CD4-positive, alpha-beta T cell treated with Interleukin-1 beta for 1 hour (primary cell): Measurements from ENCODE around the gene UGT1A9.

Experiments
- DNase-seq, 2 donors: peaks; one replicate each; pipeline ENCODE4 v3.0.0-alpha.2; 2020 to 2022

UGT1A9 gene

GRCh38 chr2:233800208-233800607 is 128.5 kb downstream of the UGT1A9 start:
- DNase-seq: no peak

- DNase-seq: no peak
Observed at GRCh38 chr2:233801357-233802131, 129.8 kb downstream of the UGT1A9 start.

GRCh38 chr2:233802132-233802815 is 130.6 kb downstream of the UGT1A9 start:
- DNase-seq: no peak

DNA sequence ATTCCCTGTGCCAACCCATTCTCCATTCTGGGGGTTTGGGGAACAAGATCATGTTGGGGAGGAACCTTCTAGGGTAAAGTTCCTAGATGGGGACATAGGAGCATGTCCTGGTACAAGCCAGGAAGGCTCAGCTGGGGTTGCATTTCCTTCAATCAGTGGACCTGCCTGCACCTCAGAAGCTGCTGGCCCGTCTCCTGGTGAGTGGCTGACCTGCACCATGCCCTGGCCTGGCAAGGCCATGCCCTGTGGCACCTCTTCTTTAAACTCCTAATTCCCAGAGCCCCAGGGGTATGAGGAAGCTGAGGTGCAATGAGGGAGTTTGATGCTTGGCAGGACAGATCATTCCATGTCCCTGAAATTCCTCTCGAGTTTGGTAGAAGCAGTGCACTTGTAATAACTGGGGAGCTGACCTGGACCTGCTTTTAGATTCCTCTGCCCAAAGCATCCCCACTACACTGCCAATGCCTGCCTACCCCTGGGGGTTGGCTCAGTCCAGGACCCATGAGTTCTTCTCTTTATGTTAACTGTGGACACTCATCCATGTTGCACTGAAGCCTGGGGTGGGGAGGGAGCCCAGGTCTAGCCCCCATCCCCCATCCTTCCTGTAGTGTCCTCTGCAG is 131.7 kb downstream of the UGT1A9 start:
- DNase-seq: no peak

DNA sequence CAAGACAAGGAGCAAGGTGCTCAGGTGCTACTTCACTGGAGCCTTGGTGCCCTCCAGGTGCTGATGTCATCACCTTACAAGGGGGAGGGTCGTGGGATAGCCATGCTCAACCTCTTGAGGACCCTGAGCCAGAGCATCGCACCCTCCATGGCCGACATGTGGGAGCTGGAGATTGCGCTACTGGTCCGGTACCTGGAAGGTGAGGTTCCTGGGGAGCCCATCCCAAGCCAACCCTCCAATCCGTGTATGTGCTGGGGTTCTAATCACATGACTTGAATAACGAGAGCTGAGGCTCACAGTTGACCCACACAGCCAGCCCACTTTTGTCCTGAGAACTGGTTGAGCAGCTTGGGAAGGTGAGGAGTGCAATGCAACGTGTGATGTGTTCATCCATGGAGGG is 132.3 kb downstream of the UGT1A9 start:
- no peak for DNase-seq

- no peak for DNase-seq
Observed at GRCh38 chr2:233807215-233807865, 135.6 kb downstream of the UGT1A9 start.

- DNase-seq: no peak
Observed at GRCh38 chr2:233807966-233808935, 136.6 kb downstream of the UGT1A9 start.

- no peak for DNase-seq
Observed at GRCh38 chr2:233810385-233810784, 138.7 kb downstream of the UGT1A9 start.

DNA sequence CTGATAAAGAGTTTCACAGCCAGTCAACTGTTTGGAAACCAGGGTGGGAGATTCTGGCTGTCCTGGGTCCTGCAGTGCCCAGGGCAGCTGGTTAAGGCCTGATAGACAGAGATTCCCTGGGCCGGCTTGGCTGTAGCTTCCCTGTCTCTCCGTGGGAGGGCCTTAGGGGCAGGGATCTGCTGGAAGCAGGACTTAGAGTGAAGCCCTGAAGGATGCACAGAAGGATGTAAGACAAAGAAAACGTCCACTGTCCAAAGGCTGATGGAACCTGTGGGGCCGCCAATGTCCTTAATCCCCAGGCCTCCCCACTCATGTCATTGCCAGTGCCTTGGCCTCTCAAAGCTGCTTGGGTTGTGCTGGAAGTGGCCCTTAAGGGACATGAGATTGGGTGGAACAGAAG is 139.4 kb downstream of the UGT1A9 start:
- DNase-seq: no peak

DNA sequence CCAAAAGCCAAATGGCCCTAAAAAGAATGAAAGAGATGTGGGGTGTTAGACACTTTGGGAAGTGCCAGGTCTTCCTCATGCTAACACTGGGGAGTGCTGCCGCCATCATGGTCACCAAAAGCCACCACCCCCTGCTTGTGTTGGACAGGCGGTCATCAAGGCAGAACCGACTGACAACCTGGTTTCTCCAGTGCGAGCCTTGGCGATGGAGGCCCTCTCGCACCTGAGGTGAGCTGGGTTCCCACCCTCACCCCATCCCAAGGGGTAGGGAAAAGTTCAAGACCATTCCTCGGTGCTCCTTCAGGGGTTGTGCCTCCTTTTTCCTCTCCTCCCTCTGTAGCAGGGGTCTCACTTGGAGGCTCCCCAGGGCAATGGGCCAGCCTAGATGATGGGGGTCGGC is 140.0 kb downstream of the UGT1A9 start:
- no peak for DNase-seq

- DNase-seq: no peak
Observed at GRCh38 chr2:233813236-233814055, 141.7 kb downstream of the UGT1A9 start.

DNA sequence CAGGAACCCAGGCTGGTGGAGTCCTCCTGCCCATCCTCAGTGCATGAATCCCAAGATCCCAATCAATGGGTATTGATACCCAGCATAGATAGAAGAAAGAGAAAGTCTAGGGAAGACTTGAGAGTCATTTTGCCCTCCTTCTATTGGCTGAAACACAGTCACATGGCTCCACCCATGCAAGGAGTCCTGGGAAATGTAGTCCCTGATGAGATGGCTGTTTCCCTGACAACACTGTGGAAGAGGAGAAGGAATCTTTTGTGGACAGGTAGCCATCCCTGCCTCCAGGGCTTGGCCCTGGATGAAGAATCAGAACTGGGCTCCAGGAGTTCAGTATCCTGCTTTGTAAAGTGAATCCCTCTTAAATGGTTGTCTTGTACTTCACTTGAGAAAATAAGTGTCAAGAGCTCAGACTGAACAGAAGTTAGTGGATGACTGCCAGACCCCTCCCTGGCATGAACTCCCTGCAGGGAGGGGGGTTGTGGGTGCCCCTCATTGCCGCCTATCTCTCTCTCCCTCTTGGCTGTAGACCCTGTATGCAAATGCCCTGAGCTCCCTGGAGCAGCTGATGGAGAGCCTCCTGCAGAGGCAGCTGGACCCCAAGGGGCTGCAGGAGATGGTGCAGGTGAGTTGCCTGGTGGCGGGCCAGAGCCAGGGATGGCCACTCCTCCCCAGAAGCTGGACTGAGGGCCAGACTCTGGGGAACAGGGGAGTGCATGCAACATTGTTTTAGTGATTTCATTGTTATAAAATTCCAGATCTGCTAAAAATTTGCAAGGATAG is 142.5 kb downstream of the UGT1A9 start:
- DNase-seq: no peak

DNA sequence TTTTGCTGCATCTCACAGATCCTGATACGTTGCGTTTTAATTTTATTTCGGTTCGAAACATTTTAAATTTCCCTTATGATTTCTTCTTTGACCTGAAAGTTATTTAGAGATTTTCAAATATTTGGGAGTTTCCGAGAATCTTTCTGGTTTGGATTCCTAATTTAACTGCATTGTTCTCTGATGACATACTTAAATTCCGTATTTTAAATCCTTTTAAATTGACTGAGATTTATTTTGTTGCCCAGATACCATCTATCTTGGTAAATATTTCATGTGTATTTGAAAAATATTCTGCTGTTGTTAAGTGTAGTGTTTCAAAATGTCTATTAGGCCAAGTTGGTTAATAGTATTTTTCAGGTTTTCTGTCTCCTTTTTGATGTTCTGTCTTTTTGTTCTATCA is 144.2 kb downstream of the UGT1A9 start:
- no peak for DNase-seq

- DNase-seq: no peak
Observed at GRCh38 chr2:233816334-233816733, 144.6 kb downstream of the UGT1A9 start.

- no peak for DNase-seq
Observed at GRCh38 chr2:233816771-233817170, 145.1 kb downstream of the UGT1A9 start.

- no peak for DNase-seq
Observed at GRCh38 chr2:233817361-233817911, 145.7 kb downstream of the UGT1A9 start.

DNA sequence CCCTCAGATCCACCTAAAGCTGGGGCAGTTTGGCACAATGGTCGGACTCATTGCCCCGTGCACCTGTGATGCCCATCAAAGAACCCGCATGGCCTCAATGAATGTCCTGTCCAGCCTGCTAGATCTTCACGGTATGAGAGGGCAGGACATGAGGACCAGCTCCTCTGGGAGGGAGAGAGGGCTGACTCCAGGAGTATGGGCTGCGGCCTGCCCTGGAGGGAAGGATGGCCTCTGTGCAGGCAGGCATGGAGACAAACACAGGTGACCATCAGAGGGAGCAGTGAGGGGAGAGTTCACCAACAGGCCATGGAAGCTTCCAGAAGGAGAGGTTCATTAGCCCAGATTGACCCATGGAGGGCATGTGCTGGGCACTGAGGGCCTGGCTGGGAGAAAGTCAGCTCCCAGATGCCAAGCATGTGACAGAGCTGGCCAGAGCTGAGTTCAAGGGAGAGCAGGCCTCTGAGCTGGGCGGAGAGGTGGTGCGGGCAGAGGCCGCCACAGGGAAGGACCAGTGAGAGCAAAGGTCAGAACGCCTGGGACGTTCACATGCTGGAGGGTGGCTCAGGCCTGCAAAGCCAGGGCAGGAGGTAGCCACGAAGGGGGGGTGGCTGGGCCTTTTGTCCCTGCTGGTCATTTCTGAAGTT is 146.4 kb downstream of the UGT1A9 start:
- DNase-seq: no peak

DNA sequence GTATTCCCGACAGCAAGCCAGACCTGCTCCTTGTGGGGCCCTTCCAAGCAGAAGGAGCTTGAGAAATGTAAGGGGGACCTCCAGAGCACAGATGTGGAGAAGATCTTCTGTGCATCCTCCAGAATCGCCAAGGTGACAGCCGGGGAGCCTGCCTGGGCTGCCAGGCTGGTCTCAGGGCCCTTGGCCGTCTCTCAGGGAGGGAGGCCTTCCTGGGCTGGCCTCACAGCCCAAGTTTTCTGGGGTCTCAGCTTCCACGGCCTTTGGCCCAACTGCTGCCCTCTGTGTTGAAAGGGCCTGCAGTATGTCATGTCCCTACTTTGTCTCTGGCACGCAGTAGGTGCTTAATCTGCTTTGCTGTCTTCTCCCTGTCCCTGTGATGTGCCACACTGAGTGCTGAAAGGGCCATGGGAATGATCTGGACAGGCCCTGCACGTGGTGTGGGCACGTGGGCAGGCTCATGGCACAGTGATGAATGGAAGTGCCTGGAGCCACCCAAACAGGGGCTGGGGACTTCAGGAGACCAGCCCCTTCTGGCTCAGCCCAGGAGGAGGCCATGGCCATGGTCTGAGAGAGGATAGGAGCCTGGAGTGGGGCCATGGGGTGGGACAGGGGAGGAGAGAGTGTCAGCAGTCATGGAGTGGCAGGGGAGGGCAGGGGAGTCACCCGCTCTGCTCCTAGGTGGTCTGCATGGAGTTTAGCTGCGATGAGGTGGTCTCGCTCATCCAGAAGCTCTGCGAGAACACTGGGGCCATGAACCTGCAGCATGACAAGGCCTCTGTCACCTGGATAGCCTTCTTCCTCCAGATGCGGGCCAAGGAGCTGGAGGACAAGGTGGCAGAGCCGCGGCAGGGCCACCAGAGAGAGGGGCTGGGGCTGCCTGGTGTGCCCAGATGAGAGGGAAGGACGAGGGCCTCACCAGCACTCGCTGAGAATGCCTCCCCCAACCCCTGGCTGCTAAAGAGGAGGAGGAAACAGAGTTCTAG is 147.2 kb downstream of the UGT1A9 start:
- no peak for DNase-seq
